ENCODE results near the gene ITGAD.

DNA sequence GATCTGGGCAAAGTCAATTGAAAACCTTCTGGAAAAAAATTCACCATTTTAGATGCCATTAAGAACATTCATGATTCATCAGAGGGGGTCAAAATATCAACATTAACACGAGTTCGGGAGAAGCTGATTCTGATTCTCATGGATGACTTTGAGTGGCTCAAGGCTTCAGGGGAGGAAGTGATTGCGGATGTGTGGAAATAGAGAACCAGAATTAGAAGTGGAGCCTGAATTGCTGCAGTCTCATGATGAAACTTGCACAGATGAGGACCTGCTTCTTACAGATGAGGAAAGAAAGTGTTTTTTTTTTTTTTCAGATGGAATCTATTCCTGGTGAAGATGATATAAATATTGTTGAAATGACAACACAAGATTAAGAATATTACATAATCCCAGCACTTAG lies 25.3 kb upstream of the ITGAD start:
- TF ChIP-seq, protein P1, sequence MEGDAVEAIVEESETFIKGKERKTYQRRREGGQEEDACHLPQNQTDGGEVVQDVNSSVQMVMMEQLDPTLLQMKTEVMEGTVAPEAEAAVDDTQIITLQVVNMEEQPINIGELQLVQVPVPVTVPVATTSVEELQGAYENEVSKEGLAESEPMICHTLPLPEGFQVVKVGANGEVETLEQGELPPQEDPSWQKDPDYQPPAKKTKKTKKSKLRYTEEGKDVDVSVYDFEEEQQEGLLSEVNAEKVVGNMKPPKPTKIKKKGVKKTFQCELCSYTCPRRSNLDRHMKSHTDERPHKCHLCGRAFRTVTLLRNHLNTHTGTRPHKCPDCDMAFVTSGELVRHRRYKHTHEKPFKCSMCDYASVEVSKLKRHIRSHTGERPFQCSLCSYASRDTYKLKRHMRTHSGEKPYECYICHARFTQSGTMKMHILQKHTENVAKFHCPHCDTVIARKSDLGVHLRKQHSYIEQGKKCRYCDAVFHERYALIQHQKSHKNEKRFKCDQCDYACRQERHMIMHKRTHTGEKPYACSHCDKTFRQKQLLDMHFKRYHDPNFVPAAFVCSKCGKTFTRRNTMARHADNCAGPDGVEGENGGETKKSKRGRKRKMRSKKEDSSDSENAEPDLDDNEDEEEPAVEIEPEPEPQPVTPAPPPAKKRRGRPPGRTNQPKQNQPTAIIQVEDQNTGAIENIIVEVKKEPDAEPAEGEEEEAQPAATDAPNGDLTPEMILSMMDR (IDR thresholded peaks at IDR 0.05): no peak
- TF ChIP-seq EZH2 (IDR thresholded peaks at IDR 0.05; ENCODE audit: borderline replicate concordance, insufficient read depth, low read depth, low read length, poor library complexity, severe bottlenecking): no peak
